ENCODE results near the gene CCDC157.
A peak's percentile ranks its signal among the peaks of the same experiment; 100 is the strongest.

CCDC157 gene

GRCh38 chr22:30356449-30357235, at the start of gene CCDC157, which contains the start of gene SF3A1:
TSS of gene CCDC157 (plus strand) at chr22:30357007. CDS start at chr22:30366001, 8,994 bp downstream.
TSS of gene SF3A1 (minus strand) at chr22:30356894. CDS start at chr22:30356792, 102 bp downstream.
- DNase-seq (ENCODE audit: low spot score) = peak; percentile 93

- no peak for DNase-seq (ENCODE audit: low spot score)
Measured at GRCh38 chr22:30307041-30307574, 49.7 kb upstream of the CCDC157 start.

GRCh38 chr22:30308093-30308492, 48.7 kb upstream of the CCDC157 start:
- no peak for DNase-seq (ENCODE audit: low spot score)

GRCh38 chr22:30308518-30309230, 48.1 kb upstream of the CCDC157 start:
- no peak for DNase-seq (ENCODE audit: low spot score)

- DNase-seq (ENCODE audit: low spot score) = no peak
Measured at GRCh38 chr22:30309951-30310741, 46.7 kb upstream of the CCDC157 start.

- peak; percentile 63 for DNase-seq (ENCODE audit: low spot score)
Measured at GRCh38 chr22:30310881-30311771, 45.7 kb upstream of the CCDC157 start.

GRCh38 chr22:30312053-30312452, 44.8 kb upstream of the CCDC157 start:
- DNase-seq (ENCODE audit: low spot score) = peak; percentile 69

- DNase-seq (ENCODE audit: low spot score) = no peak
Measured at GRCh38 chr22:30313527-30314363, 43.1 kb upstream of the CCDC157 start.

GRCh38 chr22:30314915-30315314, 41.9 kb upstream of the CCDC157 start:
- no peak for DNase-seq (ENCODE audit: low spot score)

GRCh38 chr22:30315962-30316576, 40.7 kb upstream of the CCDC157 start:
- DNase-seq (ENCODE audit: low spot score) = no peak

- no peak for DNase-seq (ENCODE audit: low spot score)
Measured at GRCh38 chr22:30317778-30318177, 39.0 kb upstream of the CCDC157 start.

- no peak for DNase-seq (ENCODE audit: low spot score)
Measured at GRCh38 chr22:30318799-30319419, 37.9 kb upstream of the CCDC157 start.

GRCh38 chr22:30320021-30320556, 36.7 kb upstream of the CCDC157 start:
- DNase-seq (ENCODE audit: low spot score) = no peak

- no peak for DNase-seq (ENCODE audit: low spot score)
Measured at GRCh38 chr22:30321461-30321860, 35.3 kb upstream of the CCDC157 start.

GRCh38 chr22:30323246-30323645, 33.6 kb upstream of the CCDC157 start:
- no peak for DNase-seq (ENCODE audit: low spot score)

GRCh38 chr22:30324014-30324730, 32.6 kb upstream of the CCDC157 start:
- no peak for DNase-seq (ENCODE audit: low spot score)

GRCh38 chr22:30325065-30325720, 31.6 kb upstream of the CCDC157 start:
- DNase-seq (ENCODE audit: low spot score) = peak; percentile 91

Data from hepatic stellate cell (primary cell).